HepG2 (cell line): ENCODE results near the gene NDUFS2. TPM values are rescaled to one million over a fixed set of nuclear protein-coding genes. Genes with fewer than 3 reads are reported as not detected.

ENCODE experiments used
- ATAC-seq: fragments of 200-7000 bp; cut with Tn5 transposase; 3 replicates; pipeline ENCODE4 v1.9.1; 2020; ENCODE audit warnings: mild to moderate bottlenecking, moderate library complexity
- BruUV-seq: library from RNA; stranded (reverse); fragments of 400-500 nt; replicated peaks from 2 replicates; lab custom pipeline; 2021; lab: Mats Ljungman, UMichigan
- CTCF ChIA-PET: fragments of 300-600 bp; formaldehyde crosslinking; extraction: SDS; loops from one replicate; lab custom pipeline; 2021; ENCODE audit warnings: low total read pairs, inconsistent platforms, low intra/inter-chr PET ratio; lab: Yijun Ruan, JAX
- POLR2A ChIA-PET: fragments of 350-600 bp; sonication (Branson Sonifier 250); formaldehyde crosslinking; loops from one replicate; lab custom pipeline; 2020; ENCODE audit warnings: antibody characterized with exemption, inconsistent platforms; lab: Yijun Ruan, JAX
- DNase-seq: peaks from one replicate; pipeline ENCODE4 v3.0.0-alpha.2; 2015; ENCODE audit warnings: low spot score
- FAIRE-seq: peaks from 3 replicates; lab custom pipeline; 2011; peaks lifted over from hg19 to GRCh38; lab: Jason Lieb, UNC
- H2AFZ ChIP-seq: one replicate; pipeline ENCODE4 v1.6.1; 2011; ENCODE audit warnings: low read length, inconsistent platforms
- H3K27ac ChIP-seq: fragments of 300-600 bp; 3 replicates; pipeline ENCODE4 v1.8.0; 2011; ENCODE audit warnings: mixed run types, mild to moderate bottlenecking, mixed read lengths, low read length, inconsistent platforms; ENCODE audit not compliant: insufficient read depth; ENCODE audit errors: extremely low read length
- H3K27me3 ChIP-seq, 2 experiments: fragments of 200-600 bp in 1 of 2; 2 replicates in 1 of 2; 3 replicates in 1 of 2; pipeline versions ENCODE4 v1.6.0 to v1.8.0; 2011; ENCODE audit warnings: low read length in 2 of 2, mild to moderate bottlenecking in 2 of 2, moderate library complexity in 2 of 2, inconsistent platforms in 1 of 2; ENCODE audit not compliant: insufficient read depth in 2 of 2, control insufficient read depth in 1 of 2
- H3K36me3 ChIP-seq, 2 experiments: fragments of 200-600 bp in 1 of 2; replicated peaks in 1 of 2; 2 replicates in 1 of 2; 3 replicates in 1 of 2; pipeline versions ENCODE4 v1.5.1 to v1.8.0; 2011; ENCODE audit warnings: low read length in 2 of 2, inconsistent platforms in 1 of 2; ENCODE audit not compliant: insufficient read depth in 2 of 2, control insufficient read depth in 1 of 2
- H3K4me1 ChIP-seq: 2 replicates; pipeline ENCODE4 v1.5.1; 2012; ENCODE audit warnings: low read length, inconsistent platforms; ENCODE audit not compliant: insufficient read depth
- H3K4me2 ChIP-seq: 2 replicates; pipeline ENCODE4 v1.6.0; 2011; ENCODE audit warnings: low read depth, low read length, inconsistent platforms
- H3K4me3 ChIP-seq, 3 experiments: fragments of 200-600 bp in 1 of 3; sonication (generic), shearing (Covaris generic) in 1 of 3; replicated peaks in 1 of 3; 2 replicates each; pipeline ENCODE4 v1.5.1; 2011 to 2016; ENCODE audit warnings: low read length in 3 of 3, inconsistent platforms in 2 of 3, low read depth in 2 of 3, mild to moderate bottlenecking in 2 of 3, control low read depth in 1 of 3, mixed read lengths in 1 of 3; ENCODE audit not compliant: insufficient read depth in 1 of 3
- H3K79me2 ChIP-seq: one replicate; pipeline ENCODE4 v1.6.1; 2011; ENCODE audit warnings: low read length, inconsistent platforms; ENCODE audit not compliant: insufficient read depth
- H3K9ac ChIP-seq: 2 replicates; pipeline ENCODE4 v1.6.0; 2011; ENCODE audit warnings: mild to moderate bottlenecking, low read depth, low read length, inconsistent platforms; ENCODE audit not compliant: insufficient read depth
- H3K9me3 ChIP-seq: 2 replicates; pipeline ENCODE4 v1.5.1; 2012; ENCODE audit warnings: mild to moderate bottlenecking, low read length
- H4K20me1 ChIP-seq: 2 replicates; pipeline ENCODE4 v1.6.0; 2011; ENCODE audit warnings: inconsistent platforms, mild to moderate bottlenecking, low read length, moderate library complexity; ENCODE audit not compliant: insufficient read depth
- CBX2 ChIP-seq, 2 experiments: fragments of 200-600 bp in 1 of 2; sonication (generic); formaldehyde crosslinking in 1 of 2; IDR thresholded peaks; 2 replicates each; pipeline versions ENCODE4 v1.7.0 to v1.8.1; 2018 to 2022; ENCODE audit warnings: low read depth in 2 of 2, low read length in 1 of 2, mild to moderate bottlenecking in 1 of 2, missing genetic modification reagents in 1 of 2
- GLMP ChIP-seq: sonication (generic); formaldehyde crosslinking; IDR thresholded peaks from 2 replicates; pipeline ENCODE4 v1.9.0; 2021; ENCODE audit warnings: missing genetic modification reagents, mild to moderate bottlenecking, borderline replicate concordance
- KAT8 ChIP-seq: IDR thresholded peaks from 2 replicates; pipeline ENCODE4 v1.6.1; 2016; ENCODE audit warnings: missing genetic modification reagents, missing compliant biosample characterization
- KDM6A ChIP-seq: IDR thresholded peaks from 2 replicates; pipeline ENCODE4 v1.6.1; 2016; ENCODE audit warnings: low read depth
- MAZ ChIP-seq, 2 experiments: sonication (generic) in 1 of 2; formaldehyde crosslinking in 1 of 2; IDR thresholded peaks; 2 replicates each; pipeline versions ENCODE4 v1.5.0 to v1.6.1; 2012 to 2020; ENCODE audit warnings: low read depth in 2 of 2, mild to moderate bottlenecking in 2 of 2, borderline replicate concordance in 1 of 2, improper control_type of control experiment in 1 of 2, low read length in 1 of 2, missing genetic modification reagents in 1 of 2, moderate library complexity in 1 of 2
- WIZ ChIP-seq: sonication (generic); formaldehyde crosslinking; IDR thresholded peaks from 2 replicates; pipeline ENCODE4 v1.5.1; 2020; ENCODE audit warnings: mild to moderate bottlenecking, missing genetic modification reagents
- ZFP41 ChIP-seq: sonication (generic); formaldehyde crosslinking; IDR thresholded peaks from 2 replicates; pipeline ENCODE4 v1.4.0; 2020; ENCODE audit warnings: mild to moderate bottlenecking, missing genetic modification reagents, borderline replicate concordance
- ZKSCAN1 ChIP-seq: fragments of 150-350 bp; IDR thresholded peaks from 2 replicates; pipeline ENCODE4 v1.6.1; 2014; ENCODE audit warnings: low read length
- ZNF10 ChIP-seq: sonication (generic); formaldehyde crosslinking; IDR thresholded peaks from 2 replicates; pipeline ENCODE4 v1.4.0; 2020; ENCODE audit warnings: mild to moderate bottlenecking, low read depth, missing genetic modification reagents, borderline replicate concordance
- ZNF326 ChIP-seq: sonication (generic); formaldehyde crosslinking; IDR thresholded peaks from 2 replicates; pipeline ENCODE4 v1.4.0; 2020; ENCODE audit warnings: missing genetic modification reagents, borderline replicate concordance
- ZNF432 ChIP-seq: sonication (generic); formaldehyde crosslinking; IDR thresholded peaks from 2 replicates; pipeline ENCODE4 v1.5.0; 2020; ENCODE audit warnings: missing genetic modification reagents, mild to moderate bottlenecking, borderline replicate concordance
- ZNF605 ChIP-seq: sonication (generic); formaldehyde crosslinking; IDR thresholded peaks from 2 replicates; pipeline ENCODE4 v1.8.0; 2022; ENCODE audit warnings: mild to moderate bottlenecking, missing genetic modification reagents
- WGBS: methylation state at CpG from one replicate; pipeline ENCODE4 v1.1.6; 2017; ENCODE audit warnings: low lambda C conversion rate; 5-methylcytosine and 5-hydroxymethylcytosine counted together
- in situ Hi-C: cut with HindIII; loops from 2 replicates; pipeline ENCODE4 v1.10.0; 2017; ENCODE audit warnings: low pct_unique_long_range_greater_than_20kb; ENCODE audit not compliant: extremely low pct_ligation_motif_present
- intact Hi-C: fragments of 100-400 bp; cut with micrococcal nuclease; formaldehyde crosslinking; loops from one replicate; pipeline ENCODE4 v1.10.0; 2022; ENCODE audit not compliant: unreplicated experiment
- polyA plus RNA-seq, 8 experiments: library from polyadenylated mRNA; depleted of rRNA in 3 of 8; stranded (reverse) in 7 of 8; unstranded in 1 of 8; fragments of >200 nt; fragmentation: Illumina TruSeq in 4 of 8; extraction: Trizol in 4 of 8; gene quantifications; 2 replicates each; pipeline versions ENCODE4 v1.2.1 to v1.2.3, GENCODE V29; 2011 to 2016; ENCODE audit warnings: low read depth in 4 of 8, missing spikeins in 1 of 8, mixed read lengths in 1 of 8; ENCODE audit not compliant: insufficient read depth in 1 of 8
- total RNA-seq, 5 experiments: library from RNA; depleted of rRNA; stranded (reverse); fragments of >200 nt; fragmentation: Illumina TruSeq; extraction: Trizol; gene quantifications; 2 replicates each; pipeline ENCODE4 v1.2.3, GENCODE V29; 2016; ENCODE audit warnings: low read depth in 1 of 5
- TF ChIP-seq, protein P1 (sequence below): sonication (generic); formaldehyde crosslinking; IDR thresholded peaks from 2 replicates; pipeline ENCODE4 v1.5.1; 2020; ENCODE audit warnings: missing genetic modification reagents, mild to moderate bottlenecking, borderline replicate concordance
- TF ChIP-seq, protein P2 (sequence below), 2 experiments: sonication (generic) in 1 of 2; formaldehyde crosslinking in 1 of 2; IDR thresholded peaks; 2 replicates each; pipeline versions ENCODE4 v1.4.0 to v1.6.1; 2018 to 2020; ENCODE audit warnings: missing genetic modification reagents in 2 of 2, borderline replicate concordance in 1 of 2, low read depth in 1 of 2, mild to moderate bottlenecking in 1 of 2, missing biosample characterization in 1 of 2

NDUFS2 gene
- total and polyA plus RNA-seq, 2 of the 13 experiments (the other 11 are each of a cell fraction or from before 2014, with no cell fraction given) = 89.9 to 118 TPM

- TF ChIP-seq KDM6A (CRISPR knock-in tag) = no peak
- no peak for TF ChIP-seq ZKSCAN1
These were observed 15.7 kb downstream of the NDUFS2 start (continued) for GRCh38 chr1:161217831-161218230.

- in situ Hi-C loops (no loop called here), intact Hi-C loops (no loop called here)
- H3K4me1 ChIP-seq = peaks cover 65% of the 10 kb centered on the region
- peak; percentile 48 for ATAC-seq
- peak overlapping the region; percentile 26 to 63 (median 29); a peak in 5 of 6 replicates for H3K4me3 ChIP-seq
- H2AFZ ChIP-seq = no peak overlapping the region
- POLR2A ChIA-PET = interaction anchor here (0.8 to 12.5 kb wide), 11 partner anchors 9 to 194 kb away, joined by 3 to 357 read pairs (median 9); partner anchors contain the start of genes ADAMTS4, NDUFS2 and SDHC
- peak overlapping the region; percentile 87 for H3K4me2 ChIP-seq
- no peaks in the 10 kb centered on the region; a peak in 1 of 5 replicates for H3K27me3 ChIP-seq
- no TSS peak for BruUV-seq
- FAIRE-seq = peak; percentile 86
- peaks cover 11% of the 10 kb centered on the region for H4K20me1 ChIP-seq
- 8% methylated on average over 6 of the region's 8 CpGs for WGBS
- peak overlapping the region; percentile 67 for H3K9ac ChIP-seq
- DNase-seq = peak; percentile 88
- peaks cover 19% of the 10 kb centered on the region for H3K79me2 ChIP-seq
- CTCF ChIA-PET = no interaction called here
- H3K27ac ChIP-seq = peak overlapping the region; percentile 99
- peaks cover 1 to 25% of the 10 kb centered on the region in 2 experiments; a peak in 3 of 5 replicates for H3K36me3 ChIP-seq
- H3K9me3 ChIP-seq = no peaks in the 10 kb centered on the region
- TF ChIP-seq ZNF605 (CRISPR knock-in tag) (peak; percentile 72), MAZ (IDR thresholded peaks at IDR 0.05; ENCODE audit: borderline replicate concordance, low read depth, low read length) (no peak), MAZ (CRISPR knock-in tag; IDR thresholded peaks at IDR 0.05; ENCODE audit: low read depth) (no peak; the same call in 1 of the 2 replicates), KAT8 (CRISPR knock-in tag) (no peak; the same call in 1 of the 2 replicates), GLMP (CRISPR knock-in tag) (no peak), ZNF10 (CRISPR knock-in tag) (no peak), WIZ (CRISPR knock-in tag) (no peak), ZNF432 (CRISPR knock-in tag) (no peak), ZFP41 (no peak), ZNF326 (CRISPR knock-in tag) (no peak), CBX2 (IDR thresholded peaks at IDR 0.05; ENCODE audit: low read depth, low read length) (no peak), CBX2 (CRISPR knock-in tag; IDR thresholded peaks at IDR 0.05; ENCODE audit: low read depth) (no peak)
- TF ChIP-seq, protein P1, sequence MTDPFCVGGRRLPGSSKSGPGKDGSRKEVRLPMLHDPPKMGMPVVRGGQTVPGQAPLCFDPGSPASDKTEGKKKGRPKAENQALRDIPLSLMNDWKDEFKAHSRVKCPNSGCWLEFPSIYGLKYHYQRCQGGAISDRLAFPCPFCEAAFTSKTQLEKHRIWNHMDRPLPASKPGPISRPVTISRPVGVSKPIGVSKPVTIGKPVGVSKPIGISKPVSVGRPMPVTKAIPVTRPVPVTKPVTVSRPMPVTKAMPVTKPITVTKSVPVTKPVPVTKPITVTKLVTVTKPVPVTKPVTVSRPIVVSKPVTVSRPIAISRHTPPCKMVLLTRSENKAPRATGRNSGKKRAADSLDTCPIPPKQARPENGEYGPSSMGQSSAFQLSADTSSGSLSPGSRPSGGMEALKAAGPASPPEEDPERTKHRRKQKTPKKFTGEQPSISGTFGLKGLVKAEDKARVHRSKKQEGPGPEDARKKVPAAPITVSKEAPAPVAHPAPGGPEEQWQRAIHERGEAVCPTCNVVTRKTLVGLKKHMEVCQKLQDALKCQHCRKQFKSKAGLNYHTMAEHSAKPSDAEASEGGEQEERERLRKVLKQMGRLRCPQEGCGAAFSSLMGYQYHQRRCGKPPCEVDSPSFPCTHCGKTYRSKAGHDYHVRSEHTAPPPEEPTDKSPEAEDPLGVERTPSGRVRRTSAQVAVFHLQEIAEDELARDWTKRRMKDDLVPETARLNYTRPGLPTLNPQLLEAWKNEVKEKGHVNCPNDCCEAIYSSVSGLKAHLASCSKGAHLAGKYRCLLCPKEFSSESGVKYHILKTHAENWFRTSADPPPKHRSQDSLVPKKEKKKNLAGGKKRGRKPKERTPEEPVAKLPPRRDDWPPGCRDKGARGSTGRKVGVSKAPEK = no peak
- TF ChIP-seq, protein P2, sequence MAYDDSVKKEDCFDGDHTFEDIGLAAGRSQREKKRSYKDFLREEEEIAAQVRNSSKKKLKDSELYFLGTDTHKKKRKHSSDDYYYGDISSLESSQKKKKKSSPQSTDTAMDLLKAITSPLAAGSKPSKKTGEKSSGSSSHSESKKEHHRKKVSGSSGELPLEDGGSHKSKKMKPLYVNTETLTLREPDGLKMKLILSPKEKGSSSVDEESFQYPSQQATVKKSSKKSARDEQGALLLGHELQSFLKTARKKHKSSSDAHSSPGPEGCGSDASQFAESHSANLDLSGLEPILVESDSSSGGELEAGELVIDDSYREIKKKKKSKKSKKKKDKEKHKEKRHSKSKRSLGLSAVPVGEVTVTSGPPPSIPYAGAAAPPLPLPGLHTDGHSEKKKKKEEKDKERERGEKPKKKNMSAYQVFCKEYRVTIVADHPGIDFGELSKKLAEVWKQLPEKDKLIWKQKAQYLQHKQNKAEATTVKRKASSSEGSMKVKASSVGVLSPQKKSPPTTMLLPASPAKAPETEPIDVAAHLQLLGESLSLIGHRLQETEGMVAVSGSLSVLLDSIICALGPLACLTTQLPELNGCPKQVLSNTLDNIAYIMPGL (CRISPR knock-in tag; IDR thresholded peaks at IDR 0.05; ENCODE audit: borderline replicate concordance in 1 of 2, low read depth in 1 of 2) = peak in 1 of 2 experiments; percentile 20; a peak in 1 of 4 replicates
These were observed 16.3 kb downstream of the NDUFS2 start for GRCh38 chr1:161218301-161219077.
